ENCODE results near the gene GCSAM.

GRCh38 chr3:112090887-112091586, 42.0 kb downstream of the GCSAM start:
- TF ChIP-seq CTCF (IDR thresholded peaks at IDR 0.05) (no peak), POLR2AphosphoS5 (IDR thresholded peaks at IDR 0.05) (no peak), EP300 (IDR thresholded peaks at IDR 0.05) (no peak)

All from upper lobe of left lung (tissue), 4 donors.